Mucosa of descending colon (tissue), 3 donors: Measurements from ENCODE around the gene CDS1. TPM values are rescaled to one million over a fixed set of nuclear protein-coding genes. Genes with fewer than 3 reads are reported as not detected.

Source experiments
- ATAC-seq: fragments of 200-7000 bp; cut with Tn5 transposase; one replicate; pipeline ENCODE4 v1.9.1; 2020; ENCODE audit warnings: mild to moderate bottlenecking, moderate library complexity
- DNase-seq, 3 donors: peaks; one replicate each; pipeline ENCODE4 v3.0.0-alpha.2; 2020
- H3K36me3 ChIP-seq: fragments of 200-600 bp; one replicate; pipeline ENCODE4 v1.8.0; 2021; ENCODE audit warnings: low read depth, mild to moderate bottlenecking
- H3K4me1 ChIP-seq: fragments of 200-600 bp; one replicate; pipeline ENCODE4 v1.8.0; 2021; ENCODE audit warnings: low read depth, mild to moderate bottlenecking
- H3K4me3 ChIP-seq: fragments of 200-600 bp; one replicate; pipeline ENCODE4 v1.8.0; 2021; ENCODE audit warnings: mild to moderate bottlenecking
- H3K9me3 ChIP-seq: fragments of 200-600 bp; one replicate; pipeline ENCODE4 v1.8.0; 2021; ENCODE audit warnings: mild to moderate bottlenecking
- intact Hi-C, 2 donors: fragments of 100-400 bp; cut with DNase I in 1 of 2; cut with micrococcal nuclease in 1 of 2; formaldehyde crosslinking; loops; one replicate each; pipeline versions ENCODE4 v1.11.0 to v1.11.1; 2022; cut with DNase I, micrococcal nuclease
- total RNA-seq, 3 donors: library from RNA; stranded (reverse); fragmentation: NEBNext Ultra II Directional in 2 of 3; extraction: Animal tissue kit (Norgen Biotek cat#: 25700) in 2 of 3; gene quantifications; one replicate each; pipeline versions ENCODE4 v1.2.1 to v1.2.4, GENCODE V29; 2021 to 2023
- TF ChIP-seq, protein P1 (sequence below): fragments of 200-600 bp; IDR thresholded peaks from one replicate; pipeline ENCODE4 v1.8.0; 2022; ENCODE audit warnings: antibody characterized with exemption, mild to moderate bottlenecking
- donor health status: DM: no; HTN: no; CAD: no; lungs with moderate emphysema.
- donor health status: DM: no; HTN: no; CAD: no.
- donor health status: DM: no; HTN: yes; CAD: no.

CDS1 gene
- total RNA-seq, 3 donors from 2014 or later: 18.9 to 44.2 (median 39.2) TPM

DNA sequence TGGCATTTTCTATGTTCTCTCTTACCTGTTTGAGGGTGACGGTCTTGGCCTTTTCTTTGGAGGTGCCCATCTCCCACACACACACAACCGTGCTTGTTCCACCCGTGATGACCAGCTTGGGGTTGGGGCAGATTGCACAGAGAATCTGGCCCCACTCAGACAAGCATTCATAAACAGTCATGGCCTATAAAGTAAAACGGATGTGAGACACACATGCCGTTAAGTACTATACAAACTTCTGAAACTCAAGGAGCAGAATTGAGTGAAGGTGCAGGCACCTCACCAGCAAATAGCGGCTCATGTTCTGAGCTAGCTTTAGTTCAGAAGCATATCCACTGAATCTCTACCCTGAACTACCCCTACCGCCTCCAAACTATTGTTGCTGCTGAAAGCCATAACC, 107.6 kb downstream of the CDS1 start:
- Histone ChIP-seq H3K36me3 (peaks cover 4% of the 10 kb centered on the region), H3K9me3 (no peaks in the 10 kb centered on the region), H3K4me3 (no peak overlapping the region), H3K4me1 (no peaks in the 10 kb centered on the region)
- ATAC-seq (no peak), DNase-seq (no peak)
- intact Hi-C loops: no loop called here
- TF ChIP-seq, protein P1, sequence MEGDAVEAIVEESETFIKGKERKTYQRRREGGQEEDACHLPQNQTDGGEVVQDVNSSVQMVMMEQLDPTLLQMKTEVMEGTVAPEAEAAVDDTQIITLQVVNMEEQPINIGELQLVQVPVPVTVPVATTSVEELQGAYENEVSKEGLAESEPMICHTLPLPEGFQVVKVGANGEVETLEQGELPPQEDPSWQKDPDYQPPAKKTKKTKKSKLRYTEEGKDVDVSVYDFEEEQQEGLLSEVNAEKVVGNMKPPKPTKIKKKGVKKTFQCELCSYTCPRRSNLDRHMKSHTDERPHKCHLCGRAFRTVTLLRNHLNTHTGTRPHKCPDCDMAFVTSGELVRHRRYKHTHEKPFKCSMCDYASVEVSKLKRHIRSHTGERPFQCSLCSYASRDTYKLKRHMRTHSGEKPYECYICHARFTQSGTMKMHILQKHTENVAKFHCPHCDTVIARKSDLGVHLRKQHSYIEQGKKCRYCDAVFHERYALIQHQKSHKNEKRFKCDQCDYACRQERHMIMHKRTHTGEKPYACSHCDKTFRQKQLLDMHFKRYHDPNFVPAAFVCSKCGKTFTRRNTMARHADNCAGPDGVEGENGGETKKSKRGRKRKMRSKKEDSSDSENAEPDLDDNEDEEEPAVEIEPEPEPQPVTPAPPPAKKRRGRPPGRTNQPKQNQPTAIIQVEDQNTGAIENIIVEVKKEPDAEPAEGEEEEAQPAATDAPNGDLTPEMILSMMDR: no peak

GRCh38 chr4:84691170-84691691, 108.3 kb downstream of the CDS1 start:
- TF ChIP-seq, protein P1: no peak
- ATAC-seq (peak; percentile 33), DNase-seq (no peak)
- peaks cover 4% of the 10 kb centered on the region for H3K36me3 ChIP-seq
- no peaks in the 10 kb centered on the region for H3K4me1 ChIP-seq
- intact Hi-C loops: no loop called here
- no peak overlapping the region for H3K4me3 ChIP-seq
- H3K9me3 ChIP-seq: no peaks in the 10 kb centered on the region

GRCh38 chr4:84691800-84692199, 108.9 kb downstream of the CDS1 start:
- peaks cover 4% of the 10 kb centered on the region for H3K36me3 ChIP-seq
- ATAC-seq (no peak), DNase-seq (no peak)
- intact Hi-C loops: no loop called here
- no peaks in the 10 kb centered on the region for H3K9me3 ChIP-seq
- TF ChIP-seq, protein P1: no peak
- no peaks in the 10 kb centered on the region for H3K4me1 ChIP-seq
- no peak overlapping the region for H3K4me3 ChIP-seq

GRCh38 chr4:84697159-84697558, 114.2 kb downstream of the CDS1 start:
- DNase-seq (no peak), ATAC-seq (no peak)
- H3K4me1 ChIP-seq: no peaks in the 10 kb centered on the region
- intact Hi-C loops: no loop called here
- no peak overlapping the region for H3K4me3 ChIP-seq
- H3K36me3 ChIP-seq: peaks cover 4% of the 10 kb centered on the region
- H3K9me3 ChIP-seq: no peaks in the 10 kb centered on the region
- TF ChIP-seq, protein P1: no peak

GRCh38 chr4:84697615-84698201, 114.8 kb downstream of the CDS1 start:
- H3K36me3 ChIP-seq: peaks cover 3% of the 10 kb centered on the region
- no peaks in the 10 kb centered on the region for H3K9me3 ChIP-seq
- ATAC-seq (no peak), DNase-seq (no peak)
- H3K4me3 ChIP-seq: no peak overlapping the region
- intact Hi-C loops: no loop called here
- no peaks in the 10 kb centered on the region for H3K4me1 ChIP-seq
- TF ChIP-seq, protein P1: no peak
